OCI-LY3 (cell line): Measurements from ENCODE around the gene KIF12.

Source experiments
- H2AFZ ChIP-seq: fragments of 200-600, 300-600 bp; shearing (Covaris generic); 2 replicates; pipeline ENCODE4 v1.6.0; 2014; ENCODE audit warnings: antibody characterized with exemption, low read depth, low read length
- H3K27ac ChIP-seq: fragments of 200-600, 300-600 bp; sonication (generic); 2 replicates; pipeline ENCODE4 v1.5.1; 2014; ENCODE audit warnings: mild to moderate bottlenecking, low read length, moderate library complexity, mixed read lengths
- H3K27me3 ChIP-seq: fragments of 200-600, 300-600 bp; sonication (generic); 2 replicates; pipeline ENCODE4 v1.6.1; 2014; ENCODE audit warnings: low read depth, low read length, mixed read lengths
- H3K36me3 ChIP-seq: fragments of 200-600, 300-600 bp; sonication (generic); replicated peaks from 2 replicates; pipeline ENCODE3; 2014; ENCODE audit warnings: low read depth, low read length, mixed read lengths
- H3K4me1 ChIP-seq: fragments of 300-600, 200-600 bp; sonication (generic); 2 replicates; pipeline ENCODE4 v1.6.1; 2014; ENCODE audit warnings: low read length, mixed read lengths
- H3K4me2 ChIP-seq: fragments of 200-600, 300-600 bp; sonication (generic); 2 replicates; pipeline ENCODE4 v1.6.1; 2014; ENCODE audit warnings: low read length, mixed read lengths
- H3K4me3 ChIP-seq: fragments of 300-600, 200-600 bp; sonication (generic); 2 replicates; pipeline ENCODE4 v1.5.1; 2014; ENCODE audit warnings: antibody characterized with exemption, mild to moderate bottlenecking, low read length, moderate library complexity
- H3K79me2 ChIP-seq: fragments of 300-600, 200-600 bp; shearing (Covaris generic); 2 replicates; pipeline ENCODE4 v1.6.1; 2014; ENCODE audit warnings: mild to moderate bottlenecking, low read length, mixed read lengths
- H3K9ac ChIP-seq: fragments of 300-600, 200-600 bp; shearing (Covaris generic); 2 replicates; pipeline ENCODE4 v1.6.0; 2014; ENCODE audit warnings: mild to moderate bottlenecking, low read length, moderate library complexity
- H3K9me3 ChIP-seq: fragments of 200-600, 300-600 bp; shearing (Covaris generic); 2 replicates; pipeline ENCODE4 v1.6.1; 2014; ENCODE audit warnings: low read length, mixed read lengths; ENCODE audit not compliant: insufficient read depth
- H4K20me1 ChIP-seq: fragments of 200-600, 300-600 bp; sonication (generic); 2 replicates; pipeline ENCODE4 v1.6.1; 2016; ENCODE audit warnings: low read length, mixed read lengths; ENCODE audit not compliant: insufficient read depth
- EZH2phosphoT487 ChIP-seq: fragments of 200-600 bp; shearing (Covaris generic); IDR thresholded peaks from 2 replicates; pipeline ENCODE4 v1.6.1; 2018; ENCODE audit warnings: antibody characterized with exemption, mixed run types, low read depth
- TF ChIP-seq, protein P1 (sequence below): fragments of 200-600, 300-600 bp; sonication (generic); IDR thresholded peaks from 2 replicates; pipeline ENCODE4 v1.5.1; 2014; ENCODE audit warnings: antibody characterized with exemption, low read length, low read depth

The KIF12 gene

GRCh38 chr9:114051706-114052105 is 47.4 kb downstream of the KIF12 start:
- TF ChIP-seq, protein P1, sequence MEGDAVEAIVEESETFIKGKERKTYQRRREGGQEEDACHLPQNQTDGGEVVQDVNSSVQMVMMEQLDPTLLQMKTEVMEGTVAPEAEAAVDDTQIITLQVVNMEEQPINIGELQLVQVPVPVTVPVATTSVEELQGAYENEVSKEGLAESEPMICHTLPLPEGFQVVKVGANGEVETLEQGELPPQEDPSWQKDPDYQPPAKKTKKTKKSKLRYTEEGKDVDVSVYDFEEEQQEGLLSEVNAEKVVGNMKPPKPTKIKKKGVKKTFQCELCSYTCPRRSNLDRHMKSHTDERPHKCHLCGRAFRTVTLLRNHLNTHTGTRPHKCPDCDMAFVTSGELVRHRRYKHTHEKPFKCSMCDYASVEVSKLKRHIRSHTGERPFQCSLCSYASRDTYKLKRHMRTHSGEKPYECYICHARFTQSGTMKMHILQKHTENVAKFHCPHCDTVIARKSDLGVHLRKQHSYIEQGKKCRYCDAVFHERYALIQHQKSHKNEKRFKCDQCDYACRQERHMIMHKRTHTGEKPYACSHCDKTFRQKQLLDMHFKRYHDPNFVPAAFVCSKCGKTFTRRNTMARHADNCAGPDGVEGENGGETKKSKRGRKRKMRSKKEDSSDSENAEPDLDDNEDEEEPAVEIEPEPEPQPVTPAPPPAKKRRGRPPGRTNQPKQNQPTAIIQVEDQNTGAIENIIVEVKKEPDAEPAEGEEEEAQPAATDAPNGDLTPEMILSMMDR: no peak
- TF ChIP-seq EZH2phosphoT487: no peak
- Histone ChIP-seq H3K36me3 (no peaks in the 10 kb centered on the region), H3K9ac (no peak overlapping the region), H3K79me2 (no peaks in the 10 kb centered on the region), H3K27me3 (0 out of 2 replicates have a peak, but pooled peaks cover 3% of the 10 kb centered on the region), H2AFZ (no peak overlapping the region), H4K20me1 (no peaks in the 10 kb centered on the region), H3K27ac (no peak overlapping the region), H3K9me3 (no peaks in the 10 kb centered on the region), H3K4me2 (no peak overlapping the region), H3K4me3 (no peak overlapping the region), H3K4me1 (no peaks in the 10 kb centered on the region)

GRCh38 chr9:114051281-114051680 is 47.8 kb downstream of the KIF12 start:
- no peak overlapping the region for H3K27ac ChIP-seq
- no peak overlapping the region for H3K4me2 ChIP-seq
- H3K36me3 ChIP-seq: no peaks in the 10 kb centered on the region
- peaks cover 3% of the 10 kb centered on the region; the same call in 1 of the 2 replicates for H3K27me3 ChIP-seq
- H3K79me2 ChIP-seq: no peaks in the 10 kb centered on the region
- no peaks in the 10 kb centered on the region for H4K20me1 ChIP-seq
- TF ChIP-seq, protein P1: no peak
- no peak for TF ChIP-seq EZH2phosphoT487
- no peak overlapping the region for H3K4me3 ChIP-seq
- H3K9ac ChIP-seq: no peak overlapping the region
- H3K9me3 ChIP-seq: no peaks in the 10 kb centered on the region
- H3K4me1 ChIP-seq: no peaks in the 10 kb centered on the region
- no peak overlapping the region for H2AFZ ChIP-seq

DNA sequence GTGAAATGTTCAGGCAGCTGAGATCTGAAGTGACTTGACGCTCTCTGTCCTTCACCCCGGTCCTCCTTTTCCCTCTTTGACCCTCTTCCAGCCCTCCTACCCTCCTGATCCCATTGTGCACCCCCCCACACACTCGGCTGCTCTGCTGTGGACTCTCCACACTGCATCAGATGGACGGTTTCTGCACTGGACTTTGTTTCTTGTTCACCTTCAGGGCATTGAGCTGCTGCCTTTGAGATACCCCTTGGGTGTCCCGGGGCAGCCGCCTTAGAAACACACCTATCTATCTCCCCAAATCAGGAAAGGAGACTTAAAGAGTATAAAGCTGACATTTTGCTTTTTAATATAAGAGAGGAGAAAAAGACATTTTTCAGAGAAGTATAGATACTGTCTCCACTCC is 48.4 kb downstream of the KIF12 start:
- Histone ChIP-seq H3K27me3 (peaks cover 3% of the 10 kb centered on the region; the same call in 1 of the 2 replicates), H2AFZ (no peak overlapping the region), H3K9ac (no peak overlapping the region), H3K9me3 (no peaks in the 10 kb centered on the region), H3K79me2 (no peaks in the 10 kb centered on the region), H4K20me1 (no peaks in the 10 kb centered on the region), H3K27ac (no peak overlapping the region), H3K4me1 (no peaks in the 10 kb centered on the region), H3K4me3 (no peak overlapping the region), H3K36me3 (no peaks in the 10 kb centered on the region), H3K4me2 (no peak overlapping the region)
- TF ChIP-seq EZH2phosphoT487: no peak
- TF ChIP-seq, protein P1: no peak

GRCh38 chr9:114050226-114050568 is 48.9 kb downstream of the KIF12 start:
- Histone ChIP-seq H3K4me2 (no peak overlapping the region), H4K20me1 (no peaks in the 10 kb centered on the region), H3K27ac (no peak overlapping the region), H3K4me1 (no peaks in the 10 kb centered on the region), H3K9ac (no peak overlapping the region), H3K36me3 (no peaks in the 10 kb centered on the region), H3K9me3 (no peaks in the 10 kb centered on the region), H2AFZ (no peak overlapping the region), H3K79me2 (no peaks in the 10 kb centered on the region), H3K4me3 (no peak overlapping the region), H3K27me3 (peaks cover 3% of the 10 kb centered on the region; the same call in 1 of the 2 replicates)
- TF ChIP-seq EZH2phosphoT487: no peak
- TF ChIP-seq, protein P1: no peak
